ENCODE results near the gene MAN2A1.
A peak's percentile ranks its signal among the peaks of the same experiment; 100 is the strongest.

MAN2A1 gene

DNA sequence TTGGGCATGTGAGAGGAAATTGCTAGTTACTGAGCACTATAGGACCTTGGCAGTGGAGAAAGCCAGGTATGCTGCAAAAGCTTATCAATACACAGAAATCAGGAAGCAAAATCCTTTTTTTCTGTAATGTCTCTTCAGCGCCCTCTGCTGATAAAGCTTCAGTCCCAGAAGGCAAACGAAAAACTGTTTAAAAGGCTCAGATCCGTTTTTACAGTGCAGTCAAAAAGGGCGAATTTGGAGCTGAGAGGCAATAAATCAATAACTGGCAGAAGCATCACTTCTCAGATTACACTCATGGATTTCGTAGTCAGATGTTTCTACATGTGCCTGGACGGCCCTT lies 1.1 kb upstream of the MAN2A1 start:
- ATAC-seq (ENCODE audit: low read depth): no peak
- H3K27me3 ChIP-seq (ENCODE audit: insufficient read depth, poor library complexity, severe bottlenecking): no peaks in the 10 kb centered on the region
- H3K9me3 ChIP-seq (ENCODE audit: severe bottlenecking): no peaks in the 10 kb centered on the region
- peaks cover 21% of the 10 kb centered on the region for H3K4me1 ChIP-seq (ENCODE audit: insufficient read depth, poor library complexity, severe bottlenecking)
- H3K36me3 ChIP-seq (ENCODE audit: low read depth): no peaks in the 10 kb centered on the region
- TF ChIP-seq, protein P1, sequence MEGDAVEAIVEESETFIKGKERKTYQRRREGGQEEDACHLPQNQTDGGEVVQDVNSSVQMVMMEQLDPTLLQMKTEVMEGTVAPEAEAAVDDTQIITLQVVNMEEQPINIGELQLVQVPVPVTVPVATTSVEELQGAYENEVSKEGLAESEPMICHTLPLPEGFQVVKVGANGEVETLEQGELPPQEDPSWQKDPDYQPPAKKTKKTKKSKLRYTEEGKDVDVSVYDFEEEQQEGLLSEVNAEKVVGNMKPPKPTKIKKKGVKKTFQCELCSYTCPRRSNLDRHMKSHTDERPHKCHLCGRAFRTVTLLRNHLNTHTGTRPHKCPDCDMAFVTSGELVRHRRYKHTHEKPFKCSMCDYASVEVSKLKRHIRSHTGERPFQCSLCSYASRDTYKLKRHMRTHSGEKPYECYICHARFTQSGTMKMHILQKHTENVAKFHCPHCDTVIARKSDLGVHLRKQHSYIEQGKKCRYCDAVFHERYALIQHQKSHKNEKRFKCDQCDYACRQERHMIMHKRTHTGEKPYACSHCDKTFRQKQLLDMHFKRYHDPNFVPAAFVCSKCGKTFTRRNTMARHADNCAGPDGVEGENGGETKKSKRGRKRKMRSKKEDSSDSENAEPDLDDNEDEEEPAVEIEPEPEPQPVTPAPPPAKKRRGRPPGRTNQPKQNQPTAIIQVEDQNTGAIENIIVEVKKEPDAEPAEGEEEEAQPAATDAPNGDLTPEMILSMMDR (IDR thresholded peaks at IDR 0.05; ENCODE audit: poor library complexity, severe bottlenecking): no peak
- H3K4me3 ChIP-seq (ENCODE audit: severe bottlenecking): no peak overlapping the region
- peak overlapping the region; percentile 88 for H3K27ac ChIP-seq (ENCODE audit: poor library complexity, severe bottlenecking)
- DNase-seq (ENCODE audit: low spot score): no peak

DNA sequence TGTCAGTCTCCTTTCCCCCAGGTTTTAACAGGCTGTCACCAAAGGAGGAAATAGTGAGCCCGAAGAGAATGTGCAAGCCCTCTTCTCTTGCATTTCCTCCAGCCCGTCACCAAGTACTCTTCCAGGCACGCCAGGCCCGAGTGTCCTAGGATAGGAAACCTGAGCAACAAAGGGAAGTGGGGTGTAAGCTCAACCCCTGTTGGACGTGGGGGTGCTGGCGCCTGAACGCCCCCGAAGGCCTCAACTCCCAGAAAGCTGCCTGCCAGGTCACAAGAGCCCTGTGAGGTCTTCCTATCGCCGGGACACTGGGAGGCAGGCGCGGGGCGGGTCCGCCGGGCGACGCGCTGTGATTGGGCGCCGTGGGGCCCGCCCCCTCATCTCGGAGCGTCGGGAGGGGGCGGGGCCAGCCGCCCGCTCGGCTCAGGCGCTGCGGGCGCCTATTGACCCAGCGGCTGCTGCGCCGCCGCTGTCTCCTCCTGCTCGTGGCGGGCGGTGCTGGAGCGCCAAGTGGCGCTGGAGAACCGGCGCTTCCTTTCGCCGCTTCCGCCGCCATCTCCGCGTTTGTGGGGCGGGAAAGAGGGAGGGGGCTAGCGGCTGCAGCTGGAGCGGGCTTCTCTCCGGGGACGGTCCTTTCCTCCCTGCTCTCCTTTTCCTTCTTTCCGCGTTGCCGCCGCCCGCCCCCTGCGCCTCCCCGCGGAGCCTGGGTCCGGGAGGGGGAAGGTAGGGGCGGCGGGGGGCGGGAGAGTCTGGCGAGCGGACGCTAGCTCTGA lies 572 bp upstream of the MAN2A1 start:
- H3K27ac ChIP-seq (ENCODE audit: poor library complexity, severe bottlenecking): peak overlapping the region; percentile 88
- ATAC-seq (ENCODE audit: low read depth) (peak; percentile 78), DNase-seq (ENCODE audit: low spot score) (peak; percentile 86)
- H3K4me1 ChIP-seq (ENCODE audit: insufficient read depth, poor library complexity, severe bottlenecking): peaks cover 25% of the 10 kb centered on the region
- H3K4me3 ChIP-seq (ENCODE audit: severe bottlenecking): peak overlapping the region; percentile 77
- TF ChIP-seq, protein P1 (IDR thresholded peaks at IDR 0.05; ENCODE audit: poor library complexity, severe bottlenecking): peak; percentile 16
- no peaks in the 10 kb centered on the region for H3K9me3 ChIP-seq (ENCODE audit: severe bottlenecking)
- H3K36me3 ChIP-seq (ENCODE audit: low read depth): no peaks in the 10 kb centered on the region
- no peaks in the 10 kb centered on the region for H3K27me3 ChIP-seq (ENCODE audit: insufficient read depth, poor library complexity, severe bottlenecking)

DNA sequence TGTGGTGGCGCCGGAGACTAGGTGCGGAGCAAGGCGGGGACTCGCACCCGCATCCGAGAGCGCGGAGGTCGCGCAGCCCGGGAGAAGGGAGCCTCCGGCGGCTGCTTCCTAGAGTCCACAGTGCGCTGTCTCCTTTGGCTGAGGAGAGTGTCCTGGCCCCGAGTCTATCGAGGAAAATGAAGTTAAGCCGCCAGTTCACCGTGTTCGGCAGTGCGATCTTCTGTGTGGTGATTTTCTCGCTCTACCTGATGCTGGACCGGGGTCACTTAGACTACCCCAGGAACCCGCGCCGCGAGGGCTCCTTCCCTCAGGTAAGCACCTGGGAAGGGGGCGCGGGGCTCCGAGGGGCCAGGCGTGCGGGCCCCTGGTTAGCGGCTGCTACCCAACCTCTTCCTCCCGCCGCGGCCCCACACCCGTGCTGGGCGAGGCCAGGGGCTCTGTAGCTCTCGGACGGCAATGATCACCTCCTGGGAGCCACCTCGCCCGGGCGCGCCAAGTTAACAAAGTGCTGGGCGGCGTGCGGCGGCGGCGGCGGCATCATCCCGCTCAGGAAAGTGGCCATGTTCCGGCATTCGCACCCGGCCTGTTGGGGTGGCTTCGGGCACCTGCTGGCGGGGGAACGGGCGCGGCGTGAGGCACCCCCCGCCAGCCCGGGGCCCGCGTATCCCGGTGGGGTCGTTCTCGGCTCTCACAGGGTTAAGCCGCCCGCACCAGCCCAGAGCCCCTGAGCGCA lies 681 bp downstream of the MAN2A1 start:
- no peaks in the 10 kb centered on the region for H3K9me3 ChIP-seq (ENCODE audit: severe bottlenecking)
- TF ChIP-seq, protein P1 (IDR thresholded peaks at IDR 0.05; ENCODE audit: poor library complexity, severe bottlenecking): no peak
- no peaks in the 10 kb centered on the region for H3K27me3 ChIP-seq (ENCODE audit: insufficient read depth, poor library complexity, severe bottlenecking)
- H3K36me3 ChIP-seq (ENCODE audit: low read depth): no peaks in the 10 kb centered on the region
- H3K4me1 ChIP-seq (ENCODE audit: insufficient read depth, poor library complexity, severe bottlenecking): peaks cover 38% of the 10 kb centered on the region
- ATAC-seq (ENCODE audit: low read depth) (peak; percentile 19), DNase-seq (ENCODE audit: low spot score) (peak; percentile 72)
- peak overlapping the region; percentile 88 for H3K27ac ChIP-seq (ENCODE audit: poor library complexity, severe bottlenecking)
- H3K4me3 ChIP-seq (ENCODE audit: severe bottlenecking): peak overlapping the region; percentile 77

- peaks cover 40% of the 10 kb centered on the region for H3K4me1 ChIP-seq (ENCODE audit: insufficient read depth, poor library complexity, severe bottlenecking)
- no peaks in the 10 kb centered on the region for H3K9me3 ChIP-seq (ENCODE audit: severe bottlenecking)
- H3K4me3 ChIP-seq (ENCODE audit: severe bottlenecking): peak overlapping the region; percentile 77
- TF ChIP-seq, protein P1 (IDR thresholded peaks at IDR 0.05; ENCODE audit: poor library complexity, severe bottlenecking): peak; percentile 94
- no peaks in the 10 kb centered on the region for H3K36me3 ChIP-seq (ENCODE audit: low read depth)
- no peaks in the 10 kb centered on the region for H3K27me3 ChIP-seq (ENCODE audit: insufficient read depth, poor library complexity, severe bottlenecking)
- ATAC-seq (ENCODE audit: low read depth) (peak; percentile 20; the same call in 1 of the 3 replicates), DNase-seq (ENCODE audit: low spot score) (peak; percentile 66)
- peak overlapping the region; percentile 88 for H3K27ac ChIP-seq (ENCODE audit: poor library complexity, severe bottlenecking)
These were observed 1.3 kb downstream of the MAN2A1 start for GRCh38 chr5:109690975-109691574.

Measured in RWPE2 (cell line).